Endothelial cell of umbilical vein (primary cell): ENCODE measurements around the gene NMT1. TPM values are rescaled to one million over a fixed set of nuclear protein-coding genes. Genes with fewer than 3 reads are reported as not detected.

Source experiments
- BruUV-seq: library from RNA; stranded (reverse); fragments of 400-500 nt; replicated peaks from 2 replicates; lab custom pipeline; 2021; lab: Mats Ljungman, UMichigan
- CTCF ChIA-PET: fragments of 300-600, 350-600 bp; sonication (Branson Sonifier 250); formaldehyde crosslinking; loops from one replicate; lab custom pipeline; 2021; ENCODE audit warnings: antibody characterized with exemption, inconsistent platforms; lab: Charles Lee
- POLR2A ChIA-PET: fragments of 300-600, 350-600 bp; sonication (Branson Sonifier 250); formaldehyde crosslinking; loops from one replicate; lab custom pipeline; 2021; ENCODE audit warnings: antibody characterized with exemption, inconsistent platforms; lab: Charles Lee
- DNase-seq: peaks from one replicate; pipeline ENCODE4 v3.0.0-alpha.2; 2011; ENCODE audit warnings: low read depth, low spot score
- FAIRE-seq: peaks from 2 replicates; lab custom pipeline; 2011; peaks lifted over from hg19 to GRCh38; lab: Jason Lieb, UNC
- H2AFZ ChIP-seq: 2 replicates; pipeline ENCODE4 v1.6.0; 2012; ENCODE audit warnings: low read depth, low read length, control low read depth, inconsistent platforms
- H3K27ac ChIP-seq: 2 replicates; pipeline ENCODE4 v1.5.1; 2011; ENCODE audit warnings: low read depth, mild to moderate bottlenecking, control low read depth, low read length, moderate library complexity; ENCODE audit not compliant: insufficient read depth
- H3K27me3 ChIP-seq, 2 experiments: 2 replicates each; pipeline versions ENCODE4 v1.6.0 to v1.6.1; 2011; ENCODE audit warnings: low read length in 2 of 2, mixed read lengths in 1 of 2; ENCODE audit not compliant: control insufficient read depth in 2 of 2, insufficient read depth in 2 of 2
- H3K36me3 ChIP-seq, 2 experiments: 2 replicates in 1 of 2; 3 replicates in 1 of 2; pipeline ENCODE4 v1.5.1; 2011; ENCODE audit warnings: low read length in 2 of 2, mild to moderate bottlenecking in 1 of 2, moderate library complexity in 1 of 2; ENCODE audit not compliant: control insufficient read depth in 2 of 2, insufficient read depth in 2 of 2; ENCODE audit errors: extremely low read depth in 1 of 2
- H3K4me1 ChIP-seq: 3 replicates; pipeline ENCODE4 v1.5.1; 2011; ENCODE audit warnings: mild to moderate bottlenecking, low read length; ENCODE audit not compliant: control insufficient read depth, insufficient read depth; ENCODE audit errors: extremely low read depth
- H3K4me2 ChIP-seq: 2 replicates; pipeline ENCODE4 v1.6.1; 2011; ENCODE audit warnings: low read length, control low read depth, mixed read lengths; ENCODE audit not compliant: insufficient read depth
- H3K4me3 ChIP-seq, 3 experiments: fragments of 200-600 bp in 1 of 3; sonication (generic), shearing (Covaris generic) in 1 of 3; replicated peaks in 1 of 3; 2 replicates each; pipeline ENCODE4 v1.5.1; 2011 to 2016; ENCODE audit warnings: control low read depth in 3 of 3, low read length in 3 of 3, mild to moderate bottlenecking in 2 of 3, inconsistent platforms in 1 of 3, low read depth in 1 of 3, moderate library complexity in 1 of 3; ENCODE audit not compliant: insufficient read depth in 1 of 3
- H3K79me2 ChIP-seq: 2 replicates; pipeline ENCODE4 v1.6.0; 2012; ENCODE audit warnings: low read length, inconsistent platforms; ENCODE audit not compliant: control insufficient read depth, insufficient read depth
- H3K9ac ChIP-seq: replicated peaks from 2 replicates; pipeline ENCODE3; 2011; ENCODE audit warnings: low read length, control low read depth; ENCODE audit not compliant: insufficient read depth; ENCODE audit errors: extremely low read depth
- H3K9me1 ChIP-seq: replicated peaks from 3 replicates; pipeline ENCODE4 v1.6.0; 2011; ENCODE audit warnings: mild to moderate bottlenecking, low read length; ENCODE audit not compliant: control insufficient read depth, insufficient read depth; ENCODE audit errors: extremely low read depth
- H3K9me3 ChIP-seq: replicated peaks from 2 replicates; pipeline ENCODE4 v1.5.1; 2012; ENCODE audit warnings: low read length, inconsistent platforms; ENCODE audit not compliant: control insufficient read depth, insufficient read depth
- H4K20me1 ChIP-seq: replicated peaks from 2 replicates; pipeline ENCODE3; 2011; ENCODE audit warnings: mild to moderate bottlenecking, low read length; ENCODE audit not compliant: control insufficient read depth, insufficient read depth; ENCODE audit errors: extremely low read depth
- CTCF ChIP-seq, 2 donors: IDR thresholded peaks; 1 replicate in 1 of 2; 2 replicates in 1 of 2; pipeline ENCODE4 v1.5.1; 2011; ENCODE audit warnings: low read length in 2 of 2, mild to moderate bottlenecking in 2 of 2, moderate library complexity in 2 of 2, control low read depth in 1 of 2, inconsistent platforms in 1 of 2, low read depth in 1 of 2; ENCODE audit not compliant: insufficient read depth in 1 of 2; ENCODE audit errors: extremely low read depth in 1 of 2
- EZH2 ChIP-seq: IDR thresholded peaks from 2 replicates; pipeline ENCODE4 v1.6.1; 2012; ENCODE audit warnings: borderline replicate concordance, low read depth, mild to moderate bottlenecking, moderate library complexity, low read length, inconsistent platforms; ENCODE audit not compliant: severe bottlenecking
- FOS ChIP-seq: IDR thresholded peaks from 2 replicates; pipeline ENCODE4 v1.6.1; 2011; ENCODE audit warnings: mild to moderate bottlenecking, low read length, moderate library complexity, borderline replicate concordance; ENCODE audit not compliant: insufficient read depth
- GATA2 ChIP-seq: IDR thresholded peaks from 2 replicates; pipeline ENCODE4 v1.7.0; 2011; ENCODE audit warnings: low read depth, mild to moderate bottlenecking, moderate library complexity, mixed read lengths, low read length; ENCODE audit not compliant: insufficient read length, insufficient read depth
- JUN ChIP-seq: IDR thresholded peaks from 2 replicates; pipeline ENCODE4 v1.6.1; 2011; ENCODE audit warnings: borderline replicate concordance, low read depth; ENCODE audit not compliant: insufficient read length, insufficient read depth
- MYC ChIP-seq: IDR thresholded peaks from one replicate; pipeline ENCODE4 v1.6.1; 2011; ENCODE audit warnings: mild to moderate bottlenecking, low read depth, low read length
- POLR2A ChIP-seq: IDR thresholded peaks from 2 replicates; pipeline ENCODE4 v1.6.1; 2012; ENCODE audit warnings: low read depth, mild to moderate bottlenecking, control low read depth, low read length
- POLR2AphosphoS5 ChIP-seq: IDR thresholded peaks from 2 replicates; pipeline ENCODE4 v1.6.1; 2012; ENCODE audit warnings: low read depth, mild to moderate bottlenecking, control low read depth, low read length, moderate library complexity; ENCODE audit not compliant: insufficient read depth
- dilution Hi-C: fragments of 300-500 bp; cut with MboI; formaldehyde crosslinking; loops from one replicate; pipeline ENCODE4 v1.15.0; 2019; ENCODE audit warnings: low sequenced_read_pairs; ENCODE audit not compliant: extremely low pct_ligation_motif_present
- intact Hi-C: fragments of 100-400 bp; cut with micrococcal nuclease; formaldehyde crosslinking; loops from one replicate; pipeline ENCODE4 v1.10.0; 2022
- polyA plus RNA-seq, 4 experiments: library from polyadenylated mRNA; depleted of rRNA in 3 of 4; stranded (reverse) in 3 of 4; unstranded in 1 of 4; fragments of >200 nt; gene quantifications; 2 replicates each; pipeline versions ENCODE4 v1.2.1 to v1.2.3, GENCODE V29; 2011 to 2012; ENCODE audit warnings: missing spikeins in 1 of 4
- total RNA-seq: library from RNA; stranded (reverse); gene quantifications from 2 replicates; pipeline ENCODE4 v1.2.3, GENCODE V29; 2021
- TF ChIP-seq, protein P1 (sequence below): IDR thresholded peaks from 2 replicates; pipeline ENCODE4 v1.6.1; 2011; ENCODE audit not compliant: insufficient read depth, insufficient read length

The NMT1 gene
- total and polyA plus RNA-seq, 2 donors (not counting 3 experiments of a cell fraction or from before 2014, with no cell fraction given), result 37.6 to 135 TPM

DNA sequence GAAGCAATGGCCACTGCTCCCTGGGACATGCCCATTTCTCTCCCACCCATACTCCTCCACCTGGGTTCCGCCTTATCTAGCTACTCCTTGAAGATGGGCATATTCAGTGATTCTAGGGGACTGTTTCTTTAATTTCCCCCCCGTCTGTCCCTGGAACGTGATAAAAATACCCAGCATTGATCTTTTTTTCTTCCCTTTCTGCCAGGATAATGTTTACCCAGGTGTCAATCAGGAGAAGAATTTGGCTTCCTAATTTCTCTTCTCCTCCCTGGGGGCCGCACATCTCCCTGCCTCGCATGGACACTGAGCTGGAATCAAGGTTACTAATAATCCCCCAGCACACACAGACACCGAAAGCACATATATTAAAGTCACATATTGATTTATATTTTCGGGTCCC is 44.9 kb upstream of the NMT1 start:
- no peak for DNase-seq
- CTCF ChIA-PET, result interaction anchor here (13.8 kb wide), 1 partner anchor 97 kb away, joined by 331 read pairs; the partner anchor contains the start of gene GFAP
- intact Hi-C loops, result loop anchor here (5.0 kb wide), 1 partner anchor 49 kb away; the partner anchor contains the start of gene C1QL1
- no peak for FAIRE-seq
- TF ChIP-seq CTCF (IDR thresholded peaks at IDR 0.05; ENCODE audit: extremely low read depth in 1 of 2, insufficient read depth in 1 of 2, low read depth in 1 of 2, low read length in 2 of 2) (no peak), POLR2A (no peak), EZH2 (no peak), MYC (no peak), POLR2AphosphoS5 (no peak), GATA2 (no peak), JUN (no peak), FOS (no peak)
- TF ChIP-seq, protein P1, sequence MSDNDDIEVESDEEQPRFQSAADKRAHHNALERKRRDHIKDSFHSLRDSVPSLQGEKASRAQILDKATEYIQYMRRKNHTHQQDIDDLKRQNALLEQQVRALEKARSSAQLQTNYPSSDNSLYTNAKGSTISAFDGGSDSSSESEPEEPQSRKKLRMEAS, result no peak
- Histone ChIP-seq H3K4me1 (peaks cover 11% of the 10 kb centered on the region), H4K20me1 (no peaks in the 10 kb centered on the region), H3K27me3 (no peaks in the 10 kb centered on the region), H3K36me3 (no peaks in the 10 kb centered on the region), H3K9me3 (no peaks in the 10 kb centered on the region), H2AFZ (no peak overlapping the region), H3K27ac (no peak overlapping the region), H3K79me2 (no peaks in the 10 kb centered on the region), H3K4me2 (no peak overlapping the region), H3K4me3 (no peak overlapping the region), H3K9me1 (no peaks in the 10 kb centered on the region), H3K9ac (no peak overlapping the region)
- no TSS peak for BruUV-seq
- POLR2A ChIA-PET, result no interaction called here
- dilution Hi-C loops, result no loop called here
